Tibial artery (tissue), 4 donors: ENCODE measurements around the gene FAM9B.

Experiments used
- DNase-seq, 2 donors: peaks; one replicate each; pipeline ENCODE4 v3.0.0-alpha.2; 2019
- H3K27ac ChIP-seq, 2 donors: fragments of 200-600 bp; sonication (generic) in 1 of 2; 1 replicate in 1 of 2; 2 replicates in 1 of 2; pipeline ENCODE4 v1.5.1; 2018 to 2019; ENCODE audit warnings: mild to moderate bottlenecking in 1 of 2
- H3K27me3 ChIP-seq, 2 donors: fragments of 200-600 bp; sonication (generic) in 1 of 2; one replicate each; pipeline versions ENCODE4 v1.5.1 to v1.6.0; 2016 to 2019
- H3K36me3 ChIP-seq, 3 donors: fragments of 200-600 bp; sonication (generic) in 2 of 3; one replicate each; pipeline ENCODE4 v1.5.1; 2016 to 2019; ENCODE audit warnings: mild to moderate bottlenecking in 2 of 3
- H3K4me1 ChIP-seq, 4 donors: fragments of 200-600 bp; sonication (generic) in 2 of 4; 1 replicate in 3 of 4; 2 replicates in 1 of 4; pipeline ENCODE4 v1.5.1; 2016 to 2019
- H3K4me3 ChIP-seq, 2 donors: fragments of 200-600 bp; sonication (generic) in 1 of 2; 1 replicate in 1 of 2; 2 replicates in 1 of 2; pipeline ENCODE4 v1.5.1; 2018 to 2019; ENCODE audit warnings: mild to moderate bottlenecking in 2 of 2
- H3K9me3 ChIP-seq, 3 donors: fragments of 200-600 bp; sonication (generic) in 1 of 3; one replicate each; pipeline ENCODE4 v1.5.1; 2016 to 2019
- intact Hi-C: fragments of 100-400 bp; cut with DNase I; formaldehyde crosslinking; loops from one replicate; pipeline ENCODE4 v1.15.0; 2023; ENCODE audit warnings: low total_unique reads
- TF ChIP-seq, protein P1 (sequence below), 2 experiments: fragments of 200-600 bp in 1 of 2; fragments of 450-650 bp in 1 of 2; IDR thresholded peaks; one replicate each; pipeline ENCODE4 v1.5.1; 2017 to 2019; ENCODE audit warnings: antibody characterized with exemption in 2 of 2, mild to moderate bottlenecking in 1 of 2, moderate library complexity in 1 of 2

FAM9B gene

GRCh38 chrX:9003041-9003440 lies 30.9 kb downstream of the FAM9B start:
- no peaks in the 10 kb centered on the region for H3K27me3 ChIP-seq
- intact Hi-C loops, result no loop called here
- H3K27ac ChIP-seq, result no peak overlapping the region
- no peak for DNase-seq
- H3K4me3 ChIP-seq, result no peak overlapping the region
- H3K36me3 ChIP-seq, result no peaks in the 10 kb centered on the region
- no peaks in the 10 kb centered on the region for H3K4me1 ChIP-seq
- TF ChIP-seq, protein P1, sequence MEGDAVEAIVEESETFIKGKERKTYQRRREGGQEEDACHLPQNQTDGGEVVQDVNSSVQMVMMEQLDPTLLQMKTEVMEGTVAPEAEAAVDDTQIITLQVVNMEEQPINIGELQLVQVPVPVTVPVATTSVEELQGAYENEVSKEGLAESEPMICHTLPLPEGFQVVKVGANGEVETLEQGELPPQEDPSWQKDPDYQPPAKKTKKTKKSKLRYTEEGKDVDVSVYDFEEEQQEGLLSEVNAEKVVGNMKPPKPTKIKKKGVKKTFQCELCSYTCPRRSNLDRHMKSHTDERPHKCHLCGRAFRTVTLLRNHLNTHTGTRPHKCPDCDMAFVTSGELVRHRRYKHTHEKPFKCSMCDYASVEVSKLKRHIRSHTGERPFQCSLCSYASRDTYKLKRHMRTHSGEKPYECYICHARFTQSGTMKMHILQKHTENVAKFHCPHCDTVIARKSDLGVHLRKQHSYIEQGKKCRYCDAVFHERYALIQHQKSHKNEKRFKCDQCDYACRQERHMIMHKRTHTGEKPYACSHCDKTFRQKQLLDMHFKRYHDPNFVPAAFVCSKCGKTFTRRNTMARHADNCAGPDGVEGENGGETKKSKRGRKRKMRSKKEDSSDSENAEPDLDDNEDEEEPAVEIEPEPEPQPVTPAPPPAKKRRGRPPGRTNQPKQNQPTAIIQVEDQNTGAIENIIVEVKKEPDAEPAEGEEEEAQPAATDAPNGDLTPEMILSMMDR (IDR thresholded peaks at IDR 0.05), result no peak
- H3K9me3 ChIP-seq, result no peaks in the 10 kb centered on the region

GRCh38 chrX:8988446-8988845 lies 45.5 kb downstream of the FAM9B start:
- Histone ChIP-seq H3K4me1 (peaks cover 0 to 19% (median 0%) of the 10 kb centered on the region in 4 donors), H3K27me3 (no peaks in the 10 kb centered on the region), H3K27ac (no peak overlapping the region), H3K36me3 (no peaks in the 10 kb centered on the region), H3K9me3 (no peaks in the 10 kb centered on the region), H3K4me3 (no peak overlapping the region)
- TF ChIP-seq, protein P1 (IDR thresholded peaks at IDR 0.05), result no peak
- intact Hi-C loops, result no loop called here
- peak; percentile 20 to 63 for DNase-seq

DNA sequence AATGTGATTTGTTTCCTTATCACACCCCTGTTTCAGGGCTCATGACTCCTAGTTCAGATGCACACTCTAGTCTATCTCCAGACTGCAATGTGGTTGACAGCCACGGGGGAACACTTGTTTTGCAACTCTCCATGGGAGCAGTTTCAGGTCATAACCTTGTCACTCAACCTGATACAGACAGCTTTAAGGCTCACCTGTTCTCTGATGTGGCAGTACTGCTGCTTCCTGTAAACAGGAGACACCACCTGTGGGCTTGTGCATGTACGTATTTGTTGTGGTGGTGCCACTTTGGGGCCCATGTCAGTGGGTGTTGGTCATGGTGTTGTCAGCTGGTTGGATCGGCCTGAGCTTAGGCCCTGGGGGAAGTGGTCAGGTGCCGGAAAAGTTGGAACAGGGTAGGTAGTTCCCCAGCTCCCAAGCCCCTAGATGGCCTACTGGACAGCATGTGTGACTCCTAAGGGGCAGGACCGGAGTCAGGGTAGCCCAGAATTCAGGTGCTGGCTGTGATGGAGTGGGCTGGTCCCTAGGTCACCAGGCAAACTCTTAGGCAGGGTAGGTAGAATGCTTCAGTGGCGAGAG lies 46.2 kb downstream of the FAM9B start:
- TF ChIP-seq, protein P1 (IDR thresholded peaks at IDR 0.05), result no peak
- Histone ChIP-seq H3K9me3 (no peaks in the 10 kb centered on the region), H3K4me3 (no peak overlapping the region), H3K27ac (no peak overlapping the region), H3K36me3 (no peaks in the 10 kb centered on the region), H3K27me3 (no peaks in the 10 kb centered on the region), H3K4me1 (peaks cover 0 to 19% (median 0%) of the 10 kb centered on the region in 4 donors)
- intact Hi-C loops, result no loop called here
- DNase-seq, result no peak

DNA sequence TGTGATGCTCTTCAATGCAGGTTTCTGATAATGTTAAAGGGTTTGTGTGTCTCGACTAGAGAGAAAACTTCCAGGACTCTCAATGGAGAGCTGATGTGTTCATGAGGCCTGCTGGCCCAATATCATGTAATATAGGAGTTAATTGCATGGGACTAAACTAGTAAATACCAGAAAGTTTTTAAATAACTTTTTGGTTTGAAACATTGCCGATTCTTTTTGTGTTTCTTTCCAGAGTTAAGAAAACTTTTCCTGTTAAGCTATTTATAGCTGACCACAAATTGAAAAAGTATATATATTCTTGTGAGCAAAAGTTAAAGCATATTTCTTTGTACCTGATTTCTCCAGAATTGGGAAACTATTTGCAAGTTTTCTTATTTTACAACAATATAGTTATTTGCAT lies 49.7 kb downstream of the FAM9B start:
- TF ChIP-seq, protein P1 (IDR thresholded peaks at IDR 0.05), result no peak
- Histone ChIP-seq H3K4me3 (no peak overlapping the region), H3K36me3 (no peaks in the 10 kb centered on the region), H3K9me3 (no peaks in the 10 kb centered on the region), H3K27ac (no peak overlapping the region), H3K4me1 (peaks cover 0 to 19% (median 0%) of the 10 kb centered on the region in 4 donors), H3K27me3 (no peaks in the 10 kb centered on the region)
- DNase-seq, result no peak
- intact Hi-C loops, result no loop called here

DNA sequence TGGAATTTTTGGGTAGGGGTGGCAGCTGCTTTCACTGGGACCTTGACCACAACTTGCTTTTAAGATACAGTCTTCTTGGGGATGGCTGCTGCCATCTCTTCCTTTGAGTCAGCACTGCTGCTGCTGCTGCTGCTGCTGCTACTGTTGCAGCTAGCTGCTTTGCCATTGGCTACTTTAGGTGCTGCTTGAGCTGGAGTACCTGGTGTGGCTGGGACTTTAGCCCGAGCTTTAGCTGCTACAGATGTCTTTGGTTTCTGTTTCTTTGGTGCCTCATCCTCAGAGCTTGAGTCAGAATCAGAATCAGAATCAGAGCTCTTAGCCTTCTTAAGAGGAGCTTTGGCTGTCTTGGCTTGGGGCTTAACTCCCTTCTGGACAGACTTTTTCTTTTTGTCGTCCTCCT lies 52.2 kb downstream of the FAM9B start:
- intact Hi-C loops, result no loop called here
- TF ChIP-seq, protein P1 (IDR thresholded peaks at IDR 0.05), result no peak
- Histone ChIP-seq H3K9me3 (no peaks in the 10 kb centered on the region), H3K4me1 (peaks cover 0 to 10% (median 0%) of the 10 kb centered on the region in 4 donors), H3K4me3 (no peak overlapping the region), H3K27me3 (no peaks in the 10 kb centered on the region), H3K36me3 (no peaks in the 10 kb centered on the region), H3K27ac (no peak overlapping the region)
- no peak for DNase-seq

DNA sequence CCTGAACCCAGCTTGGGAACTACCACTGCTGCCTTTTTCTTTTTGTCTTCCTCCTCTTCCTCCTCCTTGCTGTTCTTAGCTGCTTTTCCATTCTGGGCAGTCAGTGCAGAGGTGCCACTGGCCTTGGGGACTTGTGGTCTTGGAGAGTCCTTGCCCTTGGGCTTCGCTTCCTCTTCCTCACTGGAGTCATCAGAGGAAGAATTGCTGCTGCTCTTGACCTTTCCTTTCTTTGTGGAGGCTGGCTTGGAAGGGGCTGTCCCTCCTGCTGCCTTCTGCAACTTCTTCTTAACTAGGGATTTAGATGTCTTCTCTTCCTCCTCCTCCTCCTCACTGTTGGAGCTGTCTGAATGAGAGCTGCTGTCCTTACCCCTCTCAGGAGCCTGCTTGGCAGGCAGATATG lies 53.2 kb downstream of the FAM9B start:
- Histone ChIP-seq H3K4me1 (peaks cover 0 to 10% (median 0%) of the 10 kb centered on the region in 4 donors), H3K36me3 (no peaks in the 10 kb centered on the region), H3K4me3 (no peak overlapping the region), H3K9me3 (no peaks in the 10 kb centered on the region), H3K27me3 (no peaks in the 10 kb centered on the region), H3K27ac (no peak overlapping the region)
- DNase-seq, result no peak
- TF ChIP-seq, protein P1 (IDR thresholded peaks at IDR 0.05), result no peak
- intact Hi-C loops, result no loop called here
